SIG-M5 treated with dmso at 0.1 percent for 504 hours (cell line): Measurements from ENCODE around the gene TRPC4.

Experiments used
- DNase-seq: peaks from one replicate; lab custom pipeline; 2025; ENCODE audit not compliant: unreplicated experiment; lab: John Stamatoyannopoulos, UW

Gene TRPC4

GRCh38 chr13:37869756-37870488, at the start of gene TRPC4:
Gene TRPC4, minus strand, starts transcription at chr13:37869772. Its CDS starts 86,439 bp downstream, at chr13:37783333.
- DNase-seq: peak; percentile 1

GRCh38 chr13:37918751-37919150, 49.2 kb upstream of the TRPC4 start:
- DNase-seq: no peak

- DNase-seq: no peak
These were observed 48.6 kb upstream of the TRPC4 start for GRCh38 chr13:37918116-37918714.

GRCh38 chr13:37914781-37915391, 45.3 kb upstream of the TRPC4 start:
- no peak for DNase-seq

GRCh38 chr13:37910790-37911189, 41.2 kb upstream of the TRPC4 start:
- DNase-seq: no peak

- no peak for DNase-seq
These were observed 37.3 kb upstream of the TRPC4 start for GRCh38 chr13:37906880-37907279.

GRCh38 chr13:37905736-37906135, 36.2 kb upstream of the TRPC4 start:
- DNase-seq: no peak

- no peak for DNase-seq
These were observed 30.2 kb upstream of the TRPC4 start for GRCh38 chr13:37899753-37900152.

GRCh38 chr13:37893321-37893720, 23.7 kb upstream of the TRPC4 start:
- DNase-seq: no peak

- DNase-seq: no peak
These were observed 20.2 kb upstream of the TRPC4 start for GRCh38 chr13:37889820-37890219.

GRCh38 chr13:37889102-37889501, 19.5 kb upstream of the TRPC4 start:
- no peak for DNase-seq

- no peak for DNase-seq
These were observed 17.3 kb upstream of the TRPC4 start for GRCh38 chr13:37886879-37887278.

- no peak for DNase-seq
These were observed 15.1 kb upstream of the TRPC4 start for GRCh38 chr13:37884674-37885073.

GRCh38 chr13:37884026-37884425, 14.5 kb upstream of the TRPC4 start:
- DNase-seq: no peak

GRCh38 chr13:37878921-37879320, 9.3 kb upstream of the TRPC4 start:
- DNase-seq: no peak

- no peak for DNase-seq
These were observed 8.9 kb upstream of the TRPC4 start for GRCh38 chr13:37878496-37878895.

GRCh38 chr13:37870895-37871550, 1.5 kb upstream of the TRPC4 start:
- DNase-seq: no peak

GRCh38 chr13:37870489-37870845, 895 bp upstream of the TRPC4 start:
- DNase-seq: no peak

GRCh38 chr13:37869506-37869755, 141 bp downstream of the TRPC4 start:
- DNase-seq: no peak

GRCh38 chr13:37868691-37869505, 674 bp downstream of the TRPC4 start:
- no peak for DNase-seq

- DNase-seq: no peak
These were observed 5.9 kb downstream of the TRPC4 start for GRCh38 chr13:37863708-37864107.
